Amniotic epithelial cell (primary cell): ENCODE data around the gene APOBEC3H.

Source experiments
- DNase-seq: peaks from one replicate; pipeline ENCODE4 v3.0.0-alpha.2; 2010; ENCODE audit warnings: low read depth

APOBEC3H gene

DNA sequence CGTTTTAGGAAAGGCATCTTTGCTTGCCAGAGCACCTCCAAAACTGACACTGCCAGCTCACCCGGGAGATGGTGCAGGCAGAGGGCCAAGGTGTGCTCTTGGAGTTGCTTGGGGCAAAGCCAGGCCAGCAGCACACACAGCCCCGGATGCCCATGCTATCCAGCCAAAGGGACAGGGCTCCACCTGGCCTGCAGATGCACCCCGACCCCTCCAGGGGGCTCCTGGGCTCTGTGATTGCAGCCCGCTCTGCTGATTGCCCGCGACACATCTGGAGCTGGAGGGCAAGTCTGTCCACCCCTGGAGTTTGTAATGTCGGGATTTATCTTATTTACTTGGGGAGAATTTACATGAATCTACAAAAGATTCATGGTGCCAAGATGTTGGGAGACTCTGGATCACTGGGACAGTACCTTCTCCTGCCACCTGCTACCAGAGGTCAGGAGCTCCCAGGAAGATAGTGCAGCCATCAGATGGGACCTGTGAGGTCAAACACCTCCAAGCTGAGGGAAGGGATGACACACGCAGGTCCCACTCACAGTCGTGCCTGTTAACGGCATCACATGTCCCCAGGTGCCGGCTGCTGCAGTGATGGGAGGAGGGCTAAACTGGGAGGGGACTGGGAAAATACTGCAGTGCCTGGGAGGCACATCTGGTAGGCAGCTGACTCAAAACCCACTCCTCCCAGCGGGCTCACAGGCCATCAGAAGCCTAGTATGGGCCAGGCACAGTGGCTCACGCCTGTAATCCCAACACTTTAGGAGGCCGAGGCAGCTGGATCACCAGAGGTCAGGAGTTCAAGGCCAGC lies 38.2 kb downstream of the APOBEC3H start:
- peak; percentile 24 for DNase-seq

DNA sequence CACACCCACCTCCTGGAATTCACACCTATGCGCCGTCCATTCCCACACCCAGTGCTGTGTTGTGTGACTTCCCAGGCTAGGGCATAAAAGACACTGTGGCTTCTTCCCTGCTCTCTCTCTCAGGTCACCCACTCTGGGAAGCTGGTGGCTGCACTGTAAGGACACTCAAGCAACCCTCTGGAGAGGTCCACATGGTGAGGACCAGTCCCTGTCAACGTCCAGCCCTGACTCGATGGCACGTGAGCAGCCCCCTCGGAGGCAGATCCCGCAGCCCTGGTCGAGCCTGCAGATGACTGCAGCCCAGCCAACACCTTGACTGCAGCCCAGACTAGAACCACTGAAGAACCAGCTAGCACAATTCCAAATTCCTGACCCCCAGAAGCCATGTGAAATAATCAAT lies 39.3 kb downstream of the APOBEC3H start:
- no peak for DNase-seq

DNA sequence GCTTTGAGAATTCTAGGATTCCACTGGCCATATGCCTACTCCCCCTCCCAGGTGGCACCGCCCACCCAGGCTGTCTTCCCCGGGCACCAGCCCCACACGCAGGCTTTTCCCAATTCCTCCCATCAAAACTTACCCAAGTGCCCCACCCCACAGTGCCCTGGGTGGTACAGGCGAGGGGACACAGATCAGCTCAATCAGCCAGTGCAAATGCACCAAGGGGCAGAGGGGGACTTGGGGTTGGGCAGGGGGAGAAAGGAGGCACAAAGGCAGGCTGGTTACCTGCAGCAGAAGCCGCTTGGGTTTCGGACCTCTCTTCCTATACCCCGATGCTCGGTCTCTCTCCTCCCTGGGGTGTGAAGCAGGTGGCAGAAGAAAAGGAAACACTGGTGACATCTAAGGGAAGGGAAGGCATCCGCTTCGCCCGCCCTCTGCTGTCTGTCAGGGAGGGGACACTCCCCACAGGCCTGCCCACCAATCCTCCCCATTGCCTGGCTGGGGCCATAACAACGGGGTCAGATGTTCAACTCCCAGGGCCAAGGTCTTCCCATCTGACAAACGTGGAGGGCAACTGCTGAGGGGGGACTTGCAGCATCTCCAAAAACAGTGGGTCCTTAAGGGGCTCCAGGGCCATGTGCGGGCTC lies 41.4 kb downstream of the APOBEC3H start:
- DNase-seq: no peak

DNA sequence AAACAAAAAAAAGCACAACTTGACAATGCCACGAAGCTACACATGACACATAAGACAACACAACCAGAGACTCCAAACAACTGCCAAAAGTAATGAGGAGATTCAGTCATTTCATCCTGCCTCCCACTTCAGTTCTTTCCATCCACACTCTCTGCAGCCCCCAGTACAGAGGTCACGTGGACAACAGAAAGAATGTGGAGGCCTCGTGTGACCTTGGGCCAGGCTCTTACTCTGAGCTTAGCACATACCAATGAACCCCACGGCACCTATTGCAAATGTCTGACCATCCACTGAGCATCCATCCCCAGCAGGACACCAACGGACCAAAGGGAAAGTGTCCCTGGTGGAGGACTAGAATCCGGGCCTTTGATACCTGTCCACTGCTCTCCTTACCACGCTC lies 42.9 kb downstream of the APOBEC3H start:
- no peak for DNase-seq

DNA sequence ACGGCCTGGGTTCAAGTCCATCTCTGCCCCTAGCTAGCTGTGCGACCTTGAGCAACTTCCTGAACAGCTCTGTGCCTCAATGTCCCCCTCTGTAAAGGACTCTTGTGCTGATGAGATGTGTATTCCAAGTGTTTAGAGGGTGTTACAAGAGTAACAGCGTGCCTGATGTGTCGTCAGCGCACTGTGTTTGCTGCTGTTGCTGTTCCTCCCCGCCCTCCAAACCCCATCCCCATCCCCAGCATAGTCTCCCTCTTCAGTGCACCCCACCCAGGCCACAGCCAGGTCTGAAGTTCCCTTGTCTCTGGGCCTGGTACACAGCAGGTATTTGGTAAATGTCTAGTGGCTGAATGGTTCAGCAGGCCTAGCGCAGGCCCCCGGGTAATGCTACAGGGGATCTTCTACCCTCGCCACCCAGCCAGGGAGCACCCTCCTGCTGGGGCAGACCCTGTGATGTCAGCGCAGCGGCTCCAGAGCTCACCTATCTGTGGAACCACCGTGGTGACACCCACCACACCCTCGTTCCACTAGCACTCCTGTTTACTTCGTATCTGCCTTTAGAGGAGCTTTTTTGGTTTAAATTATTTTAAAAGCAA lies 45.1 kb downstream of the APOBEC3H start:
- no peak for DNase-seq

DNA sequence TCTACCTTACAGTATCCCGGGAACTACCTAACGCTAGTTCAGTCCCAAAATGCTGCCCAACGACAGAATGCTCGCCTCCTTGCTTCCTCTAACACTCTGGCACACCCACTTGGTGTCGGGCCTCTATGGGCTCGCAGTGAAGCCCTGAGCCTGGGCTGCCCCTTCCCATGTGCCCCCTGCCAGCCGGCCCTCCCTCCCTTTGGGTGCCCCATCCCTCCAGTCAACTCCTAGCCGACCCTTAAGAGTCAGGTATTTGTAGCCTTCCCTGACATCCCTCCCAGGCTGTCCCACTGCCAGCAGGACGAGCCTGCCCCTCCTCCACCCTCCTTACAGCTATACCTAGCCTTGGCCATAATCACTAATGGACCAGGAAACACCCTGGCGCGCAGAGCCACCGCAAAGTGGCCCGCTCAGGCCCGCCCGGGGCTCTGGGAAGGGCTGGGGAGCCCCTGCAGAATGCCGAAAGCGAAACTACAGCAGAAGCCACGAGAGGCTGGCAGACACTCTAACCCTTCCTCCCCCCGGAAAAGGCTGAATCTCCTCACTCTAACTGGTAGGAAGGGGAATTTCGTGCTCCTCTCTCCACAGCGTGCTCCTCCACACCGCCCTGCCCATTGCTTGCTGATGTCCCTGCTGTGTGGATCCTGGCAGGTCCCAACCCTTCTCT lies 47.2 kb downstream of the APOBEC3H start:
- DNase-seq: peak; percentile 27

DNA sequence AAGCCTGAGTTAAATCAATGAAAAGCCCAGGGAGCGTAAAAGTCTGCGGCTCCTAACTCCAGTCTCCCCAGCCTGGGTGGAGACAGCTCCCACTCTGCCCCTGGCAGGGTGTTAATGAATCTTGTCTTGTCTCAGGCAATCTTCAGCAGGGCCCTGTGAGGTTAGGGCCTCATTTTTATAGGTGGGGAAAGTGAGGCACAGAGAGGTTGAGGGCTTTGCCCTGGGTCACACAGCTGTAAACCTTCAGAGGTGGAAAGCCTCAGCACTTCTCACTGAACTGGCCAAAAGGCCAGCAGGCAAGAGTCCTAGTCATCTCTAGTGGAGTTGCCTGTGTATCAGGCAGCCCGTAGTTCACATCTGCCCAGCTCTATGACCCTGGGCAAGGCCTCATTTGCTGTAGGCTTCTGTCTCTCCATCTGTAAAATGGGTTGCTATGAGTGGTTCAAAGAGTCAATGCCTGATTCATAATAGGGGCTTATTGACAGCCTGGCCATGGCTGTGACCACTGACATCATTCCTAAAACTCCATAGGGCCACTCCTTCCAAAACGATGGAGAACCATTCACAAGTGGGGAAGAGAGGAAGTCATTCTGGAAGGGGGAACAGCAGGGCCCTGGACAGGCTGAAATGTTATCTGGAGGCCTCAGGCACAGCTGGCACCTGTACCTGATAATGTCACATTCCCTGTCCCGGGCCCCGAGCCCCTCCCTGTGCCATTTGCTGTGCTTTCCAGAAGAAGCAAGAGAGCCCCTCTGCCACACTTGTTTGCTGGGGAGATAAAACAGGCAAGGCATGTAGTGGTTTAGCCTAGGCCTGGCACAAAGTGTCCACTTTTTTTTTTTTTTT lies 49.4 kb downstream of the APOBEC3H start:
- DNase-seq: no peak

DNA sequence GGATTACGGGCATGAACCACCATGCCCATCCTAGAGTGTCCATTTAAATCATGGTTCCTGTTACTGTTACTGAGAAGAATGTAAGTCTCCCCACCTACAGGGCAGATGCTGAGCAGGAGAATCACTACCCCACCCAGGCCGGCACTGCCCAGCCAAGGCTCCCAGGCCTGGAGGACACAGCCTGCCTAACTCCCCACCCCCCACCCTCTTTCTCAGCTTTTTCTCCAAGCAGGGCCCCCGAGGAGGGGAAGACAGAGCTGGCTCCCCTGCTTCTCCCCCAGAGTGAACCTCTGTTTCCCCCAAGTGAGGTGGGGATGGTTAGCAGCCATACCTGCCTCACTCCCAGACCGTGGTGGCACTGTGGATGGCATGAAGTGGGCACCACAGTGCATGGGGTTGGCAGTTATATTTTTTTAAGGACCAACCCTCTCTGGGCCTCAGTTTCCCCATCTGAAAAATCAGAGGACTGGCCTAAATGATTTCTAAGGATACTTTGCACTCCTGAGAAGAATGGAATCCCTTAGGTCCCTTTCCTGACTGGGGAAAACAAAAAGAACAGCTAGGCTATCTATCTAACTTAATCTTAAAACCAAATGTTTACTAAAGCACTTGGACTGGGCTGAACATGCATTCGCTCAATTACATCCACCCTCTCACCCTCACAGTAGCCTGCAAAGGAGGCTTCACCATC lies 50.4 kb downstream of the APOBEC3H start:
- DNase-seq: no peak

DNA sequence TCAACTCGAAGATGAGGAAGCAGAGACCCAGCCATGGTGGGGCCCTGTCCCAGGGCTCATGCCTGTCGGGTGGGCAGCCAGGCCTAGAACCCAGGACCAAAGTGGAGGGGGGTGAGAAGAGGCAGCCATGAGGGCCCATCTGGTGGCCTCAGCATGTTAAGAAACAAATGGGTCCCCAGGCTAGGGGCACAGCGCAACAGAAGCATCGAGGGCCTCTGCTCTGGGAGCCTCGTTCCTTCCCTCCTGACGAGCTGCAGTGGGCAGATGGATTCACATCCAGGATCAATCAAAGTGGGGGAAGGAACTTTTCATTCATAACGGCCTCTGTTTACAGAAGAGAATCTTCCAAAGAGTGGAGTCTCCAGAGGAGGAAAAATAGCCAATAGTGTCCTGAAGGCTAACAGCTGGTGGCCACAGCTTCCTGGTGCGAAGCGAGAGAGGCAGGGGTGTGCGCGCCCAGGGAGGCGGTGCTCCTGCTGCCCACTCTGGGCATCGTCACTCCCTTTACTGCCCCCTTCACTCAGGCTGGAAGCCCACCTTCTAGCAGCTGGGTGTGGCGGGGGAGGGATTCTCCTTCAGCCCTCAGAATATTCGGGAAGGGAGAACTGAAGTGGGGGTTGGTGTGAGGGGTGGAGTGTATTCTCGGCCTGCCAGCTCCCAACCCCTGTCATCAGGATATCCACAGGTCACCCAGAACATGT lies 51.1 kb downstream of the APOBEC3H start:
- no peak for DNase-seq

DNA sequence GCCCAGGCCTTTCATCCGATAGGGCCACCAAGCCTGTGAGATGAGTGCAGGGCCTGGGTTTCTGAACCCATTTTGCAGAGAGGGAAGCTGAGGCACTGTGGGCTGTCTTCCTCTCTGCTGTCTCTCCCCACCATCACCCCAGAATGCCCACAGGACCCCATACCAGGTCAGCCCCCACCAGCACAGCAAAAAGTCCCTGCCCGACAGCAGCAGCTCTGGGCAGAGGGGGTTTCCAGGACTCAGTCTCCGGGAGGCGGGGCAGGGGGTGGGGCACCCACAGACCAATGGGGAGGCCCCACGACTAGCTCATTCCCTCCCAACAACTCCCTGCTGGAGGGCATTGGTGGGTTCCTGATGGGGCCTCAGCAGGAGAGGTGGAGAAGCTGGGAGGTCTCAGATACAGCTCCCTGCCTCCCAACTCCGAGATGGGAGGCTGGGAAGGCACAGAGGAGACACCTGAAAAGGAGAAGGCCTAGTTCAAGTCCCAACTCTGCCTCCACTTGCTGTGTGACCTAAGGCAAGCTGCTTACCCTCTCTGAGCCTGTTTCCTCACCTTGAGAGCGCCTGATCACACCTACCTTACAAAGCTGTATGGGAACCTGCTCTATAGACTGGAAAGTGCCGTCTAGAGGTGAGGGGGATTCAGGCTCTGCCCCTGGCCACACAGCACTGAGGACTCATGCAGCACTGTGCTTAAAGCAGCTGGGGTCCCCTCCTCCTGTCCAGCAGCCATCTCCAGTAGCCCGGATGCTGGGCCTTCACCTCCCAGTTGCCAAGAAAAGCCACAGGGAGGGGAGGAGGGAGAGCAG lies 51.9 kb downstream of the APOBEC3H start:
- no peak for DNase-seq

DNA sequence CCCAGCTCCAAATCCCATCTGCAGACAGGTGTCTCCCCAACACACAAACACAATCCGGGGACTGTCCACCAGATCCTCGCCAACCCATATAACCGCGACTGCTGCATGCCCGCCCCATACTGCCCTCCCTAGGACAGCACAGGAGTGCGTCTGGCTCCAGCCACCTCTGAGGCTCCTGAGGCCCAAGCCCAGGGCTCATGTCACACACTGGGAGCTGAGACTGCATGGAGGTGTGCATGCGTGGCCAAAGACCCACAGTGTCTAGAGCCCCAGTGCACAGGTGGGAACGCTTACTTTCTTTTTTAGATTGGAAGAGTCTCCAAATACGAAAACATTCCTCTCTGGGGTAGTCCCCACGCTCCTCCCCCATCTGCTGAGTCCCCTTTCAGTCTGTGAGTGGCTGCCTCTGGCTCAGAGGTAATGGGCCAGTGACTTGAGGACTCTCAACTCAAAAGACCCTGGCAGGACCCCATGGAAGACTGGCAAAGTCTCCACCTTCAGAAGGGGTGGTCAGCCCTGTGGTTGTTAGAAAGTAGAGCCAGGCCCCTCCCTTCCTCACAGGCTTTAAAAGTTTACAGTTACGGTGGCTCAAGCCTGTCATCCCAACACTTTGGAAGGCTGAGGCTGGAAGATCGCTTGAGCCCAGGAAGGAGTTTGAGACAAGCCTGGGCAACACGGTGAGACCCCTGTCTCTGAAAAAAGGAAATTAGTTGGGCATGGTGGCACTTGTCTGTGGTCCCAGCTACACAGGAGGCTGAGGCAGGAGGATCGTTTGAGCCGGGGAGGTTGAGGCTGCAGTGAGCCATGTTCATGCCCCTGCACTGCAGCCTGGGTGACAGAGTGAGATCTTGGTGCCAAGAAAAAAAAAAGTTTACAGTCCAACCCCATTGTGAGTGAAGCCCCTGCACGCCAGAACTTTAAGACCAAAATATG lies 53.1 kb downstream of the APOBEC3H start:
- DNase-seq: no peak

DNA sequence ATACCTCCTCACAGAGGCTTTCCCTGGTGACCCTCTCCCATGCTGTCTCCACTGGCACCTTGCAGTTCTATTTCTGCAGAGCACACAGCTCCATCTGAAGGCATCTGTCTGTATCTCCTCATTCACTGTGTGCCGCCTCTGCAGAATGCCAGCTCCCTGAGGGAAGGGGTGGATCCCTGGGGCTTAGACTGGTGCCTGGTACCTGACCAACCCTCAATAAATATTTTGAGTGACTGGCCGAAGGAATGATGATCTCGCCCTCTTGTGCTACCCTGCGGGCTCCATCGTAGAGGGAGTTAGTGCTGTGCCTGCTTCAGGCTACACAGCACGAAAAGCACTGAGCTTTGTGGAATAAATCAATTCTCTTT lies 53.8 kb downstream of the APOBEC3H start:
- DNase-seq: no peak

DNA sequence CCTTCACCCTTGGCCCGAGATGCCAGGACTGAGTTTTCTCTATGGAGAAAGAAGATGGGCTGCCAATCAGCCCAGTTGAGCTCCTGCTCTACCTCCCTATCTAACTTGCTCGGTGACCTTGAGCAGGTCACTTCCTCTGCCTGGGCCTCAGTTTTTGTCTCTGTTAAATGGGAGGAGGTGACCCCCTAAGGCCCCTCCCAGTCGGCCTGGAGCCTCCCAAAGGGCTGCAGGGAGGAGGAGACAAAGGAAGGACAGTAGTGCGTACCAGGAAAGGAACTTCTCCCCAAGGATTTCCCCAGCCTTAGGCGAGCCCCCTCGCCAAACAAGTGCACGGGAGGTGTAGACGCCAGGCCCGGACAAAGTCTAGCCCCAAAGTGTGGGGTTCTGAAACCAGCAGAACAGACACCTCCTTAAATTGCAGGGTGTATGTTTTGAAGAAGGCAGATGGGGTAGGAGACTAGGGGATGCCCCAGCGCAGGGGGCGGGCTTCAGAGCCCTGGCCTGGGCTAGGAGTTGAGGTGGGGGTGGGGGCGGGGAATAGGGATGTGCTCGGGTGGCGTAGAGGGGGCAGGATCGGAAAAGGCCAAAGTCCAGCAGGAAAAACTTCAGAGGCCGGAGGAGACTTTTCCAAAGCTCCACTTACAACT lies 54.4 kb downstream of the APOBEC3H start:
- no peak for DNase-seq

DNA sequence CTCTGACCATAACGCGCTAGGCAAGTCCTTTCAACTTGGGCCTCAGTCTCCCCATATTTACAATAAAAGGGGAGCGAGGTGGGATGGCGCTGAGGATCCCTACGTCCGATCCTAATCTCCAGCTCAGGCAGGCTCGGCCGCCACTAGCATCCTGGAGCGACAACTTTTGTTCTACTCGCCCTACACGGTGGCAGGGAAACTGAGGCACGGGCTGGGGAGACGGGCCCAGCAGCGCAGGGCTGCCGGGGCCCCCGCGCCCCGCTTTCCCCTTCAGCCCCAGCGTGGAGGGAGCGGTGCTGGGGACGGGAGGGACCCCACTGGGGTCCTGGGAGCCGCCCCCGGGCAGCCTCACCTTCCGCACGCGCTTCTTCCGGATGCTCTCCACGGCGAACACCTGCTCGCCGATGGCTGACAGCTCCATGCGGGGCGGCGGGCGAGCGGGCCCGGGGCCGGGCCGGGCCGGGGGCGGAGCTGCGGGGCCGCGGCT lies 55.0 kb downstream of the APOBEC3H start:
- DNase-seq: no peak

DNA sequence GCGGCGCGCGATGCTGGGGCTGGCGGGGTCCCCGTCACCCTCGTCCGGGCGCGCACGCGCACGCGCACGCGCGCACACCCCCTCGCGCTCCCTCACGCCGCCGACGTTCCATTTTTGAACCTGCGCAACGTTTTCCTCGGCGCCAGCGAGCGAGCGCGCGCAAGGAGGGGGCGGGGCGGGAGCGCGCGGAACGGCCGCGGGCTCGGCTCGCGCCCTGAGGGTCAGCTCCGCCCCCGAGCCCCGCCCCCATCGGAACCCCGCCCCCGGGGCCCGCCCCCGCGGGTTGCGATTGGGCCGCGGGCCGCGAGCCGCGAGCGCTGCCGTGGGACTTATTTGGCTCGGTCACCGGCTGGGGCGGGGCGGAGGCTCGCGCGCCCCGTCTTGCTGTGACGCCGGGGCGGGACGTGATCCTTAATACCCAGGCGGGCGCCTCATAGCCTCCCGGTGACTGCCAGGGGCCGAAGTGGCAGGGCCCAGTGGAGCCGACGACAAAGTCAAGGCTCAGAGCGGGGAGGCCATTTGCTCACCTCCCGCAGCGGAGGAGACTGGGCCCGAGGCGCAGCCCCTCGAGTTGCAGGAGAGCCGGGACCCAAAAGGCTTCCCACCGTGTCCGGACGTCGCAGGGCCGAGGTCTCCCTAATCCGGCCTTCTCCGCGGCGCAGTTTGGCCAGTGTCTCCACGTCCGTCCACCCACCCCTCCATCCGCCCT lies 55.6 kb downstream of the APOBEC3H start, which contains the start of gene CBX7:
Gene CBX7 (minus strand): TSS at position 170 of the 709 bp plus-strand sequence. CDS start 236 bp downstream, outside the sequence.
- DNase-seq: peak; percentile 69

DNA sequence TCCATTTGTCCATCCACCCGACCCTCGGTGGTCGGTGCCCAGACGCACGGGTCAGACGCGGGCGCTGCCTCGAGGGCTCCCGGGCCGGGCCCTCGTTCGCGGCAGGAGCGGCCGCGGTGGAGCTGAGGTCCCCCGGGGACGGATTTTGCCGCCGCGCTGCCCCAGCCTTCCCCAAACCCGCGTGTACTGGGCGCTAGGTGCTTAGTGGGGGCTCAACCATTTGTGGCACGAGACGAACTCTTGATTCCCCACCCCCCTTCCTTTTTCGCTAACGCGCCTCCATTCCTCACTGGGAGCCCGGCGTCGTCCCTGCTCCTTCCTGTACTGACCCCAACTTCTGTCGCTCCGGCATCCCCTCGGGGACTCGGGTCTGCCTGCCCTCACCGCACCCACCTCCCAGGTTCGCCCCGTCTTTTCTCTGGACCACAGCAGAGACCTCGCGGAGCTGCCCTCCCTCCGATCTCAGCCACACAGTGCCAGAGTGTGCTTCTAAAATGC lies 56.2 kb downstream of the APOBEC3H start:
- DNase-seq: no peak
